ENCODE measurements around the gene IRF2BPL.
"Not testable (repeated sequence)": the region's sequence is repeated elsewhere in the genome, so short reads cannot be mapped to it uniquely, and the experiment has no call there.

The IRF2BPL gene

DNA sequence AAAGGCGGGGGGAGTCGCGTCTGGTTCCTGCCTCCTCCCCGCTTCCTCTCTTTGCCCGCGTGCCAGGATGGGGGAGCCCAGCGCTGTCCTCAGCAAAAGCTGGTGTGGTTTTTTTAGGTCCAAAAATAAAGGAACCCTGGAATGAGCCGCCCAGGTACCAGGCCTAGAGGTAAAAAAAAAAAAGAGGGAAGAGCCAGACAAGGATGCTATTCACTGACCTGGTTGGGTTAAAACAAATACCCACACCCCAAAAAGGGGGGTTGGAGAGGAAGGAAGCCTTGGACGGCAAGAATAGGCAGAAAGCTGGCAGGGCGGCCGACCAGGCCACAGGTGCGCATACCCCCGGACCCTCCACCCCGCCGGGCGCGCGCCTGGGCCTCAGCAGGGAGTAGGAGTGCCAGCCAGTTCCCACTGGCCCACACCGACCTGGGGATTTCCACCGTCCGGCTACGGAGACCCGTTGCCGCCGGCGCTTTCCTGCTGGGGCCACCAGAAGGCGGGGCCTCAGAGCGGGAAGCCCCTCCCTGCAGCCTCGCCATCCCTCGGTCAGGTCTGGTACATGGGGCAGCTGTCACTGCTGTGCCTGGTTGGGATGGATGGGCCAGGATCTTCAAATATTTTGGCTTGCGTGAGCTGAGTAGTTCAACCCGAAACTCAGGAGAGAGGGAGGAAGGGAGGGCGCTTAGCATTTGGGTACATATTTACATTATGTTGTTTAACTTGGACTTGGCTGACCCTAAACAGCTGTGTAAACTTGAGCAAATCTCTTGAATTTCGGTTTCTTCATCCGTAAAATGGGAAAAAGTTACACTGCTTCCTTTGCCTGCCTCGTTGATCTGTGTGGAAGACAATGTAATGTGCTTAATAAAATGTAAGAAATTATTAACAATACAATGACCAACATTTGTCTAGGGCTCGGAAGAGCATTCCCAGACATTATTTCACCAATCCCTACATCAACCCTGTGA is 5.4 kb upstream of the IRF2BPL start:
- DNase-seq: peak; percentile 95

DNA sequence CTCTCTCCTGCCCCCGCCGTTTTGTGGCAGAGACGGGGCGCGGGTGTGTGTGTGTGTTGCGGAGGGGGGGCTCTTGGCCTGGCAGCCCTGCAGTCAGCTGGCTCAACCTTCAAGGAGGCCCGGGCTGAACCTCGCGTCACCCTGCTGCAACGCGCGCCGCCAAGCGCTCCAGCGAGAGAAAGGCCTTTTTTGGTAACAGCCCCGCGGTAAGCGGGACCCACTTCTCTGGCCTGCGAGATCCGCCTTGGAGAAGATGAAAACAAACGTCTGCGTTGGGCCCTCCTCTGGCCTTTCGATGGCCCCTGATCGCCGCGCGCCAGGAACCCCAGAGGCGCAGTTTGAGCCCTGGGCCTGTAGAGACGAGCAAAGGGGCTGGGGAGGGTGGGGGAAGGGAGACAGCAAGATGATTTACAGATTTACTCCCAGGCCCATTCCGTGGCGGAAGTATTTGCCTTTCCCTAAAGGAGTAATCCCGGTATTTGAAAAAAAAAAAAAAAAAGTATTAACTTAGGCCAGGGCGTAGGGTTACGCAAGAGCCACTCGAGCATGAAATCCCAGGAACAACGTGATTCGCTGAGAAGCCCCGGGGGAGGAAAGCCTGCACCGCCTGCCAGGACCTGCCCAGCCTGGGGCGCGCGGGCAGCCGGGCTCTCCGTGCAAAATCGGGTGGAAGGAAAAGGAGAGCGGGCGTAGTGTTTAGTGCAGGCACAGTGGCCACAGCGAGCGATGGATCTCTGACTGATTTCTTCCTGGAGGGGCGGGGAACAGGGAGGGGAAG is 4.5 kb upstream of the IRF2BPL start:
- peak; percentile 90 for DNase-seq

DNA sequence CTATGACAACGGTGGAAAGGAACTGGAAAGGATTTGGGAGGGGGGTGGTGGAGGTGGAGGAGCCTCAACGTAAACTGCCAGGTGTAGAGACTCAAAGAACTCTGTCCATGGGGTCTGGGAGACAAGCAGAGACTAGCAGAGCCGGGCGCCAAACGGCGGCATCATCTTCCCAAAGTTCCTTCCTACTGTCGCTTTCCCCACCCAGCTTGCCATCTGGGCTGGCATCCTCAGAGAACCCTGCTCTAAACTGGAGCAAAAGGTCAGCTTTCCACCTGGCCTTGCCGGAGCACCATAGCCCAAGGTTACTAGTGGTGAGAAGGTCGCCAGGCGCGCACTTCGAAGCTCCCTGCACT is 4.0 kb upstream of the IRF2BPL start:
- DNase-seq: no peak

DNA sequence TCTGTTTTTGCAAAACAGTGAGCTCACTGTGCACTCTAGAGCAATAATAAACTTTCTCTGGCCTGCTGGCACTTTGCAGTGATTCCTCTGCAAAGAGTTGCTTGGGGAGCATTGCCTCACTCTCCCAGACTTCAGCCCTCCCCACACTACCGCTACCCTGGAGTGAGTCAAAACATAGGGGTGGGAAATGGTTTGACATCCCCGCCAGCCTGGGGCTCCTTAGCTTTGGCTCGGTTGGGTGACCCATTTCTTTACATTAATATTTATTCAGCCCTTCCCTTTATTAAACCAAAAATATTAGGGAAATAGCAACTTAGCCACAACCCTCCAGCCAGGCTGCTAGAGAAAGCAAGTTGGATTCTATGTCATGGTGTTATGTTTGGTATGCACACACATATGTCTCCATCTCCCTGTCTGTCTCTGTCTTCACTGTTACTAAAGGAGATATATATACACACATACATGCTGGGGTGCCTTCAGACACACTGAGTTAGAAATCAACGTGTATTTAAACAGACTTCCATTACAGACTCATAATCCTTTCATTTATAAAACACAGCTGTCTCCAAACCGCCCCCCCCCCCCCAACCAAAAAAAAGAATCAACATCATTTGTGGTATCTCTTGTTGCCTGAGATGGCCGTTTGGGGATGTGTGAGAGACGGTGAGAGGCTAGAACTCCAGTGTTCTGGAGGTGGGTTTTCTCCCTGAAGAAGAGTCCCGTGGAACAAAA is 3.4 kb upstream of the IRF2BPL start:
- no peak for DNase-seq

- DNase-seq: no peak
These were observed 747 bp downstream of the IRF2BPL start for GRCh38 chr14:77027538-77028383.

- DNase-seq: no peak
These were observed 1.5 kb downstream of the IRF2BPL start for GRCh38 chr14:77026930-77027537.

GRCh38 chr14:77026166-77026929 is 2.2 kb downstream of the IRF2BPL start:
- no peak for DNase-seq

DNA sequence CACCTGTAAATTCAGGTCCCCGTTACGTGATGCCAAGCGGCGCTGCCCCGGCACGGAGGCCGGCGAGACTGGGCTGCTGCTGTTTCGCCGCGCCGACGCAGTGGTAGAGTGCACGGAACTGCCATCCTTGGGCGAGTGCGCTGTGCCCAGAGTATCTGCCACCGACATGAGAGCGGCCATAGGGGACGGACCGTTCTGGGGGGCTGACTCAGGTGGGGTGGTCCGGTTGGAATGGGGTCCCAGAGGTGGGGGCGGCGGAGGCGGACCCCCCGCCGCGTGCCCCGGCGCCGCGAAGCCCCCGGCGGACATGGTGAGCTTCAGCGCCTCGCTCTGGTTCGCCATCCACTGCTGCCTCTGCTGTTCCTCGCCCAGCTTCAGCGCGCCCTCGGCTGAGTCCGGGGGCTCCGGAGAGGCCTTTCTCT is 2.8 kb downstream of the IRF2BPL start:
- no peak for DNase-seq

- DNase-seq: peak; percentile 46
These were observed 4.3 kb downstream of the IRF2BPL start for GRCh38 chr14:77024171-77024691.

DNA sequence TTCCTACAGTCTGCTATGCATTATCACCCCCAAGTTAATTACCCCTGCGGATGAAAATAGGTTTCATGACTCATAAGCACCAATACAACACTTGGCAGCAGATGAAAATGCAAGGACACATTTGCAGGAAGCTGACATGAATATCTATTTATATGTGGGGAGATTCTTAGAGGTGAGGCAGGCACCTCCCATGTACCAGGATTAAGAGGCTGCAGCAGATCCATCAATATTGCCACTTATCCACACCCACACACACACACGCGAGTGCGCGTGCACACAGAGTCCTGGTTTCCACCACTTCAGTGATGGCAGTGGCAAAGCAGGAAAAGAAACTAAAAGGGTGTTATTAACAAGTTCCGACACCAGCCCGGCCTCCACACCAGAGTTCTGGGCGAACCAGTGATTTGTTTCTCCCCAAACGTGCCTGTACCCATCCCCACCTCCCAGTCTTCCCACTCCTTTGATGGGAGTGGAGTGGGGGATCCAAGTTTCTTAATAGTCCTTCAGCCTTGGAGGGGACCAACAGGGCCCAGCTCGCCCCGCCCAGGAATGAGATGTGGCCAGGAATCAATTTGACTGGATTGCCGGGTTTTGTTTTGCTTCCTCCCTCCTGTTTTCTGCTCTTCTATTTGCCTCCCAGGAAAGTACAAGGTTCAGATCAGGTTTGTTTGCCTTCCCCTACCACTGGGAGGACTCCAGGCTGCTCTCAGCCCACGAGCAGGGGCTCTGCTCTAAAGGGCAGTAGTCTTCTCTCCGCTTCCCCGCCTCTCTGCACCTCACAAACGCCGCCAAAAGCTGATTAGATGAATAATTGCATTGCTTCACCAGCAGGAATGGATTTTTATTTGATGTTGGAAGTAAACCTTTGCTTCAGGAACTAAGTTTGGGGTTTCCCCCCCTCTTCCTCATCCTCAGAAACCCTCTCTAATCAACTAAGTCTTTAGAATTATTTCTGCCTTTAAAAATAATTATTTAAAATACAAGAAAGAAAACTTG is 5.2 kb downstream of the IRF2BPL start:
- DNase-seq: peak; percentile 47

DNA sequence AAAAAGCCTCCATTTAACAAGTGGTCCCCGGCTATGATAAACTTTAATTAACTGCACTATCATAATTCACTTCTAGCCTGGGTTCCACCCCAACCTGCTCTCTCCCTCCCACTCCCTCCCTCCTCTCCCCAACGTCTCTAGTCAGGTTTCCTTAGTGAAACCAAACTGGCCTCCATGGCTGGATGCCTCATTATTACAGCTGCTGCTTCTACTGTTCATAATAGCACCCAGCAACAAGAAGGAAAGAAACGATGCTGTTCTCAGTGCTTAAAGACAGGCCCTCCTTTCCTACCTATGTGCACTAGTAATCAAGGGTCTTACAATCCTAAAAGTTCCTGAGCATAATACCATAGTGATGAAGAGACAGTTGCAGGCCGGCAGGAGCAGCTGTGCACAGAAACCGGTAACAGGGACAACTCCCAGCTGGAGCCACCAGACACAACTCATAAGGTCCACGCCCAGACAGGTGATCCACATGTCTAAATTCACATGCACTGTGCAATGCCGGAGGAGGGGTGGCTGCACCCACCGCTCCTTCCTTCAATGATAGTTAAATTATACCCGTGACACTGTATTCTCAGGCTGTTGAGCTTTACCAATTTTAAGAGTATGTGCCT is 6.2 kb downstream of the IRF2BPL start:
- DNase-seq: peak; percentile 74

- not testable (repeated sequence) for DNase-seq
These were observed 7.1 kb downstream of the IRF2BPL start for GRCh38 chr14:77021424-77021823.

- DNase-seq: no peak
These were observed 9.7 kb downstream of the IRF2BPL start for GRCh38 chr14:77018785-77019184.

GRCh38 chr14:77017666-77018065 is 10.8 kb downstream of the IRF2BPL start:
- no peak for DNase-seq

GRCh38 chr14:77014734-77015133 is 13.8 kb downstream of the IRF2BPL start:
- no peak for DNase-seq

DNA sequence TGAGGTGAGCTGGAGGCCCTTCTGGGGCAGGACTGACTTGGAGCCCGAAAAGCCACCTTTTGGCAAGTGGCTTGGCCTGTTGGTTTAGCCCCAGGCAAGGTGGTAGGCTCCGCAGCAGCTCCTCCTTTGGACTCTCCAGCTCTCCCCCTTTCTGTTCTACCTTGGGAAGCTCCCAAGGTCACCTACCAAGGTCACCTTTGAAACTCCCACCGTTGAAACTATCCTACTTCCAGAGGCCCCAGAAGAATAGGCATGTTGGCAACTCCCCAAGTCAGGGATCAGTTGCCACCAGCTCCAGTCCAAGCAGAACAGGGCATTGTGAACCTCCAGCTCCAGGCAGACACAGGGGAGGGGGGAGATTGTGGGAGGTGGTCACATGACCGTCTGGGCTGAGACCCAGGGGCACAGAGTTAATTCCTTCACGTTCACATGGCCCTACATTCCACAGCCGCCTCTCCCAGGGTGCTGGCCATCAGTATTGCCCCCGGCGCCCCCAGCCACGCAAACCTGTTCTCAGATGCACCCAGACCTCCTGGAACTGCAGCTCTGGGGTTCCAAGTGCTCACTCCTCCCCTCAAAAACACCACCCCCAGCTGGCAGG is 14.4 kb downstream of the IRF2BPL start:
- DNase-seq: no peak

DNA sequence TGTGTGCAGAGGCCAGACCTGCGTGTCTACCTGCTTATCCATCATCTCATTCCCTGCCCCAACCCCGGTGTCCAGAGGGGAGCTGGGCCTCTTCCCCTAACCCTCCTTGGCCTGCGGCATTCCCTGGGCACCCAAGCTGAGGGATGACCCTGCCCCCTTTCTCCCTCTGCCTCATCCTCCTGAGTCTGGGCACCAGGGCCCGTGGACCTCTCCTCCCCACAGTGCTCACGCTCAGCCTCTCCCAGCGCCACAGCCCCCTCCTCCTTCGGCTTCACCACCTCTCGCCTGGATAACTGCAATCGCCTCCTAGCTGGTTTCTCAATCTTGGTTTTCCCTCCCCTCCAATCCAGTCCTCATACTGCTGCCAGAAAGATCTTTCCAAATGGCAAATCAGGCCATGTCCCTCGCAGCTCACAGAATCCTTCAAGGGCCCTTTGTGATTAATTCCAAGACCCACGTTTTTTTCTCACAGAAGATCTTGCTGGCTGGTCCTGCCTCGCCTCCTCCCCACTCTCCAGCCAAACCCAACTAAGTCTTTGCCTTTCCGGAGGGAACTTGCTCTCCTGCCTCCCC is 16.2 kb downstream of the IRF2BPL start:
- DNase-seq: no peak

GRCh38 chr14:77011245-77011644 is 17.3 kb downstream of the IRF2BPL start:
- DNase-seq: no peak
